ENCODE measurements around the gene PPIF. TPM values are rescaled to one million over a fixed set of nuclear protein-coding genes. Genes with fewer than 3 reads are reported as not detected.

The PPIF gene
- total and polyA plus RNA-seq, 2 of the 4 experiments (the other 2 are of a cell fraction): 29.2 to 130 TPM

DNA sequence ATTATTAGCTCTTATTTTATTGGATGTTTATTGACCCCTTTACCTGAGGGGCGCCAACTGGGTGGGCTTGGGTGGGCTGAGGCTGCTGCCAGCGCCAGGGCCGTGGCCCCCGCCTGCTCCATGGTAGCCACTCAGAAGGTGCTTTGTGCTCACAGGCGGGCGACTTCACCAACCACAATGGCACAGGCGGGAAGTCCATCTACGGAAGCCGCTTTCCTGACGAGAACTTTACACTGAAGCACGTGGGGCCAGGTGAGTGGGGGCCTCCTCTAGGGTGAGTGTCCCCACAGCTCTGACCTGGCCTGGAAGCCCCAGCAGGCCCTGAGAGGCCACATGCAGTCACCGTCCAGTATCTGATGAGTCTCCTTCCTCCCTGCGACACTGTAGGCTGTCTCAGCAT is 4.1 kb downstream of the PPIF start:
- Histone ChIP-seq H2AK9ac (replicated peaks; ENCODE audit: low read depth, low read length, poor library complexity) (no peak overlapping the region), H3K27me3 (ENCODE audit: control insufficient read depth, insufficient read depth, low read length) (no peaks in the 10 kb centered on the region), H3K9ac (ENCODE audit: low read depth, low read length) (no peak overlapping the region), H3K36me3 (ENCODE audit: control insufficient read depth, insufficient read depth, low read length) (peaks cover 66% of the 10 kb centered on the region), H4K8ac (ENCODE audit: low read depth in 2 of 2, low read length in 2 of 2) (no peak overlapping the region), H3K9me1 (ENCODE audit: insufficient read depth, low read length) (peaks cover 24% of the 10 kb centered on the region), H3K23ac (ENCODE audit: low read depth, low read length) (no peak overlapping the region), H3K14ac (replicated peaks; ENCODE audit: low read depth, low read length) (no peak overlapping the region), H3K4me2 (ENCODE audit: low read depth, low read length) (no peak overlapping the region), H2BK120ac (ENCODE audit: low read depth, low read length) (no peak overlapping the region), H2AK5ac (ENCODE audit: low read depth, low read length) (no peak overlapping the region), H3K9me3 (ENCODE audit: control insufficient read depth, insufficient read depth, low read length) (no peaks in the 10 kb centered on the region), H2BK20ac (ENCODE audit: low read depth, low read length) (no peak overlapping the region), H3K4me3 (ENCODE audit: insufficient read depth, low read depth, low read length) (no peak overlapping the region), H4K20me1 (ENCODE audit: insufficient read depth, low read length) (peaks cover 61% of the 10 kb centered on the region), H2BK15ac (ENCODE audit: low read depth, low read length) (no peak overlapping the region), H3K4ac (ENCODE audit: low read depth, low read length) (no peak overlapping the region), H4K91ac (ENCODE audit: insufficient read depth, low read depth, low read length) (no peak overlapping the region), H3K27ac (ENCODE audit: insufficient read depth, low read length) (no peak overlapping the region), H4K5ac (ENCODE audit: low read depth, low read length) (no peak overlapping the region), H3K79me1 (ENCODE audit: low read depth in 1 of 2, low read length in 2 of 2) (peaks cover 30 to 74% of the 10 kb centered on the region in 2 experiments), H3K4me1 (ENCODE audit: control insufficient read depth, insufficient read depth, low read length) (peaks cover 15% of the 10 kb centered on the region), H2BK5ac (ENCODE audit: low read depth, low read length, poor library complexity, severe bottlenecking) (no peak overlapping the region), H3K56ac (ENCODE audit: extremely low read depth, insufficient read depth, low read length) (no peak overlapping the region), H2AFZ (replicated peaks; ENCODE audit: low read length, poor library complexity) (no peak overlapping the region), H3K18ac (ENCODE audit: low read depth, low read length) (no peak overlapping the region)
- ATAC-seq (ENCODE audit: low read depth): no peak
- ChIA-PET CTCF (no interaction called here), POLR2A (ENCODE audit: unreplicated experiment) (no interaction called here)
- dilution Hi-C loops (cut with HindIII; ENCODE audit: low sequenced_read_pairs, unreplicated experiment): no loop called here
- in situ Hi-C loops (cut with MboI; ENCODE audit: low sequenced_read_pairs): no loop called here
- BruUV-seq (replicated peaks): no TSS peak
- no peak for DNase-seq
- TF ChIP-seq NFE2L2 (IDR thresholded peaks at IDR 0.05; ENCODE audit: low read depth, low read length): no peak
- TF ChIP-seq SMC3 (IDR thresholded peaks at IDR 0.05; ENCODE audit: low read depth, low read length): no peak
- no peak for TF ChIP-seq BHLHE40 (IDR thresholded peaks at IDR 0.05; ENCODE audit: low read depth, low read length)
- no peak for TF ChIP-seq MAZ (IDR thresholded peaks at IDR 0.05; ENCODE audit: borderline replicate concordance, low read depth, low read length)
- TF ChIP-seq, protein P1, sequence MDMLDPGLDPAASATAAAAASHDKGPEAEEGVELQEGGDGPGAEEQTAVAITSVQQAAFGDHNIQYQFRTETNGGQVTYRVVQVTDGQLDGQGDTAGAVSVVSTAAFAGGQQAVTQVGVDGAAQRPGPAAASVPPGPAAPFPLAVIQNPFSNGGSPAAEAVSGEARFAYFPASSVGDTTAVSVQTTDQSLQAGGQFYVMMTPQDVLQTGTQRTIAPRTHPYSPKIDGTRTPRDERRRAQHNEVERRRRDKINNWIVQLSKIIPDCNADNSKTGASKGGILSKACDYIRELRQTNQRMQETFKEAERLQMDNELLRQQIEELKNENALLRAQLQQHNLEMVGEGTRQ (IDR thresholded peaks at IDR 0.05; ENCODE audit: low read depth, low read length): no peak
- no peak for TF ChIP-seq FOS (IDR thresholded peaks at IDR 0.05; ENCODE audit: low read depth, low read length)
- TF ChIP-seq, protein P2, sequence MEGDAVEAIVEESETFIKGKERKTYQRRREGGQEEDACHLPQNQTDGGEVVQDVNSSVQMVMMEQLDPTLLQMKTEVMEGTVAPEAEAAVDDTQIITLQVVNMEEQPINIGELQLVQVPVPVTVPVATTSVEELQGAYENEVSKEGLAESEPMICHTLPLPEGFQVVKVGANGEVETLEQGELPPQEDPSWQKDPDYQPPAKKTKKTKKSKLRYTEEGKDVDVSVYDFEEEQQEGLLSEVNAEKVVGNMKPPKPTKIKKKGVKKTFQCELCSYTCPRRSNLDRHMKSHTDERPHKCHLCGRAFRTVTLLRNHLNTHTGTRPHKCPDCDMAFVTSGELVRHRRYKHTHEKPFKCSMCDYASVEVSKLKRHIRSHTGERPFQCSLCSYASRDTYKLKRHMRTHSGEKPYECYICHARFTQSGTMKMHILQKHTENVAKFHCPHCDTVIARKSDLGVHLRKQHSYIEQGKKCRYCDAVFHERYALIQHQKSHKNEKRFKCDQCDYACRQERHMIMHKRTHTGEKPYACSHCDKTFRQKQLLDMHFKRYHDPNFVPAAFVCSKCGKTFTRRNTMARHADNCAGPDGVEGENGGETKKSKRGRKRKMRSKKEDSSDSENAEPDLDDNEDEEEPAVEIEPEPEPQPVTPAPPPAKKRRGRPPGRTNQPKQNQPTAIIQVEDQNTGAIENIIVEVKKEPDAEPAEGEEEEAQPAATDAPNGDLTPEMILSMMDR (conservative IDR thresholded peaks at IDR 0.05; ENCODE audit: low read depth, low read length): no peak
- no peak for TF ChIP-seq POLR2A (IDR thresholded peaks at IDR 0.05; ENCODE audit: low read depth, low read length)
- no peak for TF ChIP-seq MAFK (IDR thresholded peaks at IDR 0.05; ENCODE audit: low read depth, low read length)
- no peak for TF ChIP-seq CHD1 (IDR thresholded peaks at IDR 0.05; ENCODE audit: low read depth, low read length)
- no peak for TF ChIP-seq RFX5 (IDR thresholded peaks at IDR 0.05; ENCODE audit: low read depth, low read length)
- TF ChIP-seq RCOR1 (IDR thresholded peaks at IDR 0.05; ENCODE audit: insufficient replicate concordance, low read length): no peak
- TF ChIP-seq MXI1 (IDR thresholded peaks at IDR 0.05; ENCODE audit: borderline replicate concordance, low read depth, low read length): no peak
- no peak for TF ChIP-seq RAD21 (IDR thresholded peaks at IDR 0.05; ENCODE audit: low read length)
- TF ChIP-seq CEBPB (IDR thresholded peaks at IDR 0.05; ENCODE audit: low read depth, low read length): no peak
- intact Hi-C loops (cut with micrococcal nuclease): no loop called here
- 96% methylated on average over 4 of the region's 13 CpGs; no CpG with 5 or more reads in 1 of the 2 experiments for WGBS, 2 experiments (ENCODE audit: extremely low coverage in 2 of 2, insufficient read length in 1 of 2)
